ENCODE results near the gene TICRR. TPM values are rescaled to one million over a fixed set of nuclear protein-coding genes. Genes with fewer than 3 reads are reported as not detected.

TICRR gene
- total and polyA plus RNA-seq, 9 donors = 0.08 to 0.32 (median 0.25) TPM

GRCh38 chr15:89611317-89611716, 36.0 kb downstream of the TICRR start:
- WGBS, 3 donors = 95 to 99% (median 98%) methylated on average over 2 of the region's 2 CpGs
- intact Hi-C loops (cut with DNase I) = no loop called here

GRCh38 chr15:89613031-89613430, 37.8 kb downstream of the TICRR start:
- no peaks in the 10 kb centered on the region for H3K9me3 ChIP-seq
- H3K36me3 ChIP-seq = no peaks in the 10 kb centered on the region
- H3K27me3 ChIP-seq = no peaks in the 10 kb centered on the region
- DNase-seq = no peak
- intact Hi-C loops (cut with DNase I) = no loop called here
- no peaks in the 10 kb centered on the region for H3K4me1 ChIP-seq (ENCODE audit: insufficient read depth)
- no peak overlapping the region for H3K27ac ChIP-seq
- no peak for TF ChIP-seq POLR2A (IDR thresholded peaks at IDR 0.05)
- no peak for TF ChIP-seq CTCF (IDR thresholded peaks at IDR 0.05)
- no peak for TF ChIP-seq EP300 (IDR thresholded peaks at IDR 0.05)
- no peak overlapping the region for H3K4me3 ChIP-seq
- 93 to 98% (median 97%) methylated on average over 2 of the region's 2 CpGs for WGBS, 3 donors

More at GRCh38 chr15:89611317-89611716, 36.0 kb downstream of the TICRR start:
- Histone ChIP-seq H3K4me3 (no peak overlapping the region), H3K27ac (no peak overlapping the region), H3K27me3 (no peaks in the 10 kb centered on the region), H3K36me3 (no peaks in the 10 kb centered on the region), H3K4me1 (ENCODE audit: insufficient read depth) (no peaks in the 10 kb centered on the region), H3K9me3 (no peaks in the 10 kb centered on the region)
- DNase-seq = no peak
- TF ChIP-seq CTCF (IDR thresholded peaks at IDR 0.05) (no peak), EP300 (IDR thresholded peaks at IDR 0.05) (no peak), POLR2A (IDR thresholded peaks at IDR 0.05) (no peak)

GRCh38 chr15:89614164-89614563, 38.9 kb downstream of the TICRR start:
- H3K9me3 ChIP-seq = no peaks in the 10 kb centered on the region
- H3K4me1 ChIP-seq (ENCODE audit: insufficient read depth) = no peaks in the 10 kb centered on the region
- H3K36me3 ChIP-seq = no peaks in the 10 kb centered on the region
- DNase-seq = no peak
- H3K27me3 ChIP-seq = no peaks in the 10 kb centered on the region
- no peak overlapping the region for H3K27ac ChIP-seq
- intact Hi-C loops (cut with DNase I) = no loop called here
- 86 to 95% (median 86%) methylated on average over 1 of the region's 1 CpG for WGBS, 3 donors
- H3K4me3 ChIP-seq = no peak overlapping the region
- TF ChIP-seq CTCF (IDR thresholded peaks at IDR 0.05) = no peak
- TF ChIP-seq EP300 (IDR thresholded peaks at IDR 0.05) = no peak
- no peak for TF ChIP-seq POLR2A (IDR thresholded peaks at IDR 0.05)

GRCh38 chr15:89615135-89615534, 39.9 kb downstream of the TICRR start:
- TF ChIP-seq CTCF (IDR thresholded peaks at IDR 0.05) (no peak), POLR2A (IDR thresholded peaks at IDR 0.05) (no peak), EP300 (IDR thresholded peaks at IDR 0.05) (no peak)
- Histone ChIP-seq H3K4me3 (no peak overlapping the region), H3K27ac (no peak overlapping the region), H3K27me3 (no peaks in the 10 kb centered on the region), H3K9me3 (no peaks in the 10 kb centered on the region), H3K36me3 (no peaks in the 10 kb centered on the region), H3K4me1 (ENCODE audit: insufficient read depth) (no peaks in the 10 kb centered on the region)
- intact Hi-C loops (cut with DNase I) = no loop called here
- DNase-seq = no peak
- WGBS, 3 donors = 83 to 94% (median 89%) methylated on average over 1 of the region's 1 CpG

All from ovary (tissue), 9 donors.